ENCODE results near the gene PDE4D. TPM values are rescaled to one million over a fixed set of nuclear protein-coding genes. Genes with fewer than 3 reads are reported as not detected.

PDE4D gene
- total RNA-seq, 1 donor from 2014 or later, result 85.8 TPM

DNA sequence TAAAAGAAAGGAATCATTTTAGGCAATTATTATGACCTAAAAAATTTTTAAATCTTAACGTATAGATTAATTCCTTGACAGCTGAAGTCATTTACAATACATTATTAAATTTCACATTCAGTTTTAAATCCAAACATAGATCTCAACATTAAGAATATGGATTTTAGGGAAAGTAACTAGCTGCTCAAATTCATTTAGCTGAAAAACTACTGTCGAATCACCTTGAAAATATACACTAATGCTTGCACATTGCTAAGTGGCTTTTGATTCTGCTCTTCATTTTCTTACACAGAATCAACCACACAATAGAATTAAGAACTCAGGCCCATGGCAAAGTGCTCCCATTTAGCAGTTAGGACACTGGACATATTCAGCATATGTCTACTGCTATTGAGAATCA, 856.5 kb downstream of the PDE4D start:
- intact Hi-C loops (cut with DNase I), result loop anchor here (10.0 kb wide), 1 partner anchor 138 kb away; no protein-coding TSS in a partner anchor
- Histone ChIP-seq H3K36me3 (no peaks in the 10 kb centered on the region), H3K9me3 (no peaks in the 10 kb centered on the region), H3K27ac (peak overlapping the region; percentile 85), H3K27me3 (no peaks in the 10 kb centered on the region), H3K4me3 (peak overlapping the region; percentile 78), H3K4me1 (peaks cover 17% of the 10 kb centered on the region)
- TF ChIP-seq, protein P1, sequence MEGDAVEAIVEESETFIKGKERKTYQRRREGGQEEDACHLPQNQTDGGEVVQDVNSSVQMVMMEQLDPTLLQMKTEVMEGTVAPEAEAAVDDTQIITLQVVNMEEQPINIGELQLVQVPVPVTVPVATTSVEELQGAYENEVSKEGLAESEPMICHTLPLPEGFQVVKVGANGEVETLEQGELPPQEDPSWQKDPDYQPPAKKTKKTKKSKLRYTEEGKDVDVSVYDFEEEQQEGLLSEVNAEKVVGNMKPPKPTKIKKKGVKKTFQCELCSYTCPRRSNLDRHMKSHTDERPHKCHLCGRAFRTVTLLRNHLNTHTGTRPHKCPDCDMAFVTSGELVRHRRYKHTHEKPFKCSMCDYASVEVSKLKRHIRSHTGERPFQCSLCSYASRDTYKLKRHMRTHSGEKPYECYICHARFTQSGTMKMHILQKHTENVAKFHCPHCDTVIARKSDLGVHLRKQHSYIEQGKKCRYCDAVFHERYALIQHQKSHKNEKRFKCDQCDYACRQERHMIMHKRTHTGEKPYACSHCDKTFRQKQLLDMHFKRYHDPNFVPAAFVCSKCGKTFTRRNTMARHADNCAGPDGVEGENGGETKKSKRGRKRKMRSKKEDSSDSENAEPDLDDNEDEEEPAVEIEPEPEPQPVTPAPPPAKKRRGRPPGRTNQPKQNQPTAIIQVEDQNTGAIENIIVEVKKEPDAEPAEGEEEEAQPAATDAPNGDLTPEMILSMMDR (IDR thresholded peaks at IDR 0.05), result no peak
- ATAC-seq (no peak), DNase-seq (no peak)

DNA sequence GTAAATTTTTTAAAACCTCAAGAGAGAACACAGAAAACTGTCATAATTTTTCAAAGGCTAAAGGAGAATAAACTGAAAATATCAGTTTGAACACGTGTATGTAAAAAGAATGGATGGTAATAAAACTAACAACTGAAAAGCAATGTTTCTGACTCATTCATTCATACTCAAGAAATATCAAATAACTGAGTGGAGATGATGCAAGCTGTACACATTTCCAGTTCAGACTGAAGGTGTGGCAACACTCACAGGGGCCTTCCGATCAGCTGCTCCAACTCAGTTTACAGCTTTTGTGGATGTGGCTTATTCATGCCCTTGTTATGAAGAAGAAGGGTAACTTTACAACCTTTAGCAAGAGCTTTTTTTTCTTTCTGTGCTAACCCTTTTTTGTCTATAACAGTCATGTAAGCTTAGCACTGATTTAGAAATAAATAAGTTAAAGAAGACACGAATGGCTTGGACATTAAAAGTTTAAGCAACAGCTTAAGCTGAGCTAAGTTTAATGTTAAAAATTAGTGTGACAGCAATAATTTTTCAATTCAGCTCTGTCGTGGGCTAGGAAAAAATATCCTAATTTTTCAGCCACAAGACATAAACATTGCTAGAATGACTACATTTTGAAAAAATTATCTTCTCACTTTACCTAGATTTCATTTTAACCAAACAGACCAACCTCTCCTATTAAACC, 857.1 kb downstream of the PDE4D start:
- DNase-seq, result no peak
- intact Hi-C loops (cut with DNase I), result loop anchor here (10.0 kb wide), 1 partner anchor 138 kb away; no protein-coding TSS in a partner anchor
- H3K9me3 ChIP-seq, result no peaks in the 10 kb centered on the region
- H3K27me3 ChIP-seq, result no peaks in the 10 kb centered on the region
- peak; percentile 21 for ATAC-seq
- H3K4me3 ChIP-seq, result peak overlapping the region; percentile 78
- TF ChIP-seq, protein P1 (IDR thresholded peaks at IDR 0.05), result no peak
- peaks cover 13% of the 10 kb centered on the region for H3K4me1 ChIP-seq
- peak overlapping the region; percentile 85 for H3K27ac ChIP-seq
- H3K36me3 ChIP-seq, result no peaks in the 10 kb centered on the region

DNA sequence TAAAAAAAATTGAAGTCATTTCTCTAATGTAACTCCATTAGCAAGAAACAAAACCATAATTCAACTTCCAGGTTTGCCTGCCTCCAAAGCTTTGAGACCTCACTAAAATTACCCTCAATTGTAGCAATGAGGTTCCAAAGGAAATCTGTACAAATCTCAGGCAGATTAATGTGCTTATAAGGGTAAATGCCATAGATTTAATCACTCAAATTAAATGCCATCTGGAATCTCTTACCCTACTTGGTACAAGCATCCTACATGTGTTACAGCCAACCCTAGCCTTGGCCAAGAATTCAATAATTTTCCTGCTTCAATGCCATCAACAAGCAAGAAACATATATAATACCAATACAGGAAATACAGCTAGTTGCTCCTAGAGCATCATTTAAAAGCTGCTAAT, 857.8 kb downstream of the PDE4D start:
- Histone ChIP-seq H3K4me1 (peaks cover 13% of the 10 kb centered on the region), H3K9me3 (no peaks in the 10 kb centered on the region), H3K27me3 (no peaks in the 10 kb centered on the region), H3K36me3 (no peaks in the 10 kb centered on the region), H3K27ac (peak overlapping the region; percentile 19), H3K4me3 (peak overlapping the region; percentile 78)
- intact Hi-C loops (cut with DNase I), result loop anchor here (10.0 kb wide), 1 partner anchor 139 kb away; no protein-coding TSS in a partner anchor
- TF ChIP-seq, protein P1 (IDR thresholded peaks at IDR 0.05), result no peak
- ATAC-seq, result no peak
- no peak for DNase-seq

DNA sequence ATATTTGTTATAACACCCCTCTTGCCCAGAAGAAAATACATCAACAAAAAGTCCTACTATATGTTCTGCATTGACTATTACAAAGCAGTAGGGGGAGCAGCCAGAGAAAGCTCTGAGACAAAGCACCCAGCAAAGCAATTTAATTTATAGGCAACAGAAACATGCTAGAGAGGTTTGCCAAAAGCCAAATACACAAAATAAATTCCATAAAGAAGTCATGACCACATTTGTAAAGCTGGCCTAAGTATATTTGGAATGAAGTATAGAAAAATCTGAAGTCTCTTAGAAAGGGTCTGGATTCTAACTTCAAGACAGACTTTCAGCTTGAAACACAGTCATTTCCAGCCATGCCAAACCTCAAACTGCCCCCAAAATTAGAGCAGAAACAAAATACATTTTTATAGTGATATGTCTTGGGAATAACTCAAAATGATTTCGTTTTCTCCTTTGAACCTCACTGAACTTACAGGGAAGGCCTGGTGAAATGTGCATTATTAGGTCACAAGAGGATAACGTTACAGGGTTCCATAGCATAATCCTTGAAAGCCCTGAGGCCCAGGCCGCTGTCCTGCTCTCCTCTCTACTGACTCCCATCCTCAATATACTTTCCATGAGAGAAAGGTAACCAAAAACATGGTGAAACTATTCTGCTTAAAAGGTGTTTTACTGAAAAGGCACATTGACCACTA, 858.9 kb downstream of the PDE4D start:
- ATAC-seq (no peak), DNase-seq (no peak)
- H3K4me3 ChIP-seq, result peak overlapping the region; percentile 4
- H3K27me3 ChIP-seq, result no peaks in the 10 kb centered on the region
- H3K9me3 ChIP-seq, result no peaks in the 10 kb centered on the region
- H3K4me1 ChIP-seq, result peaks cover 13% of the 10 kb centered on the region
- peak overlapping the region; percentile 19 for H3K27ac ChIP-seq
- intact Hi-C loops (cut with DNase I), result loop anchor here (10.0 kb wide), 1 partner anchor 140 kb away; no protein-coding TSS in a partner anchor
- no peaks in the 10 kb centered on the region for H3K36me3 ChIP-seq
- TF ChIP-seq, protein P1 (IDR thresholded peaks at IDR 0.05), result peak; percentile 59

DNA sequence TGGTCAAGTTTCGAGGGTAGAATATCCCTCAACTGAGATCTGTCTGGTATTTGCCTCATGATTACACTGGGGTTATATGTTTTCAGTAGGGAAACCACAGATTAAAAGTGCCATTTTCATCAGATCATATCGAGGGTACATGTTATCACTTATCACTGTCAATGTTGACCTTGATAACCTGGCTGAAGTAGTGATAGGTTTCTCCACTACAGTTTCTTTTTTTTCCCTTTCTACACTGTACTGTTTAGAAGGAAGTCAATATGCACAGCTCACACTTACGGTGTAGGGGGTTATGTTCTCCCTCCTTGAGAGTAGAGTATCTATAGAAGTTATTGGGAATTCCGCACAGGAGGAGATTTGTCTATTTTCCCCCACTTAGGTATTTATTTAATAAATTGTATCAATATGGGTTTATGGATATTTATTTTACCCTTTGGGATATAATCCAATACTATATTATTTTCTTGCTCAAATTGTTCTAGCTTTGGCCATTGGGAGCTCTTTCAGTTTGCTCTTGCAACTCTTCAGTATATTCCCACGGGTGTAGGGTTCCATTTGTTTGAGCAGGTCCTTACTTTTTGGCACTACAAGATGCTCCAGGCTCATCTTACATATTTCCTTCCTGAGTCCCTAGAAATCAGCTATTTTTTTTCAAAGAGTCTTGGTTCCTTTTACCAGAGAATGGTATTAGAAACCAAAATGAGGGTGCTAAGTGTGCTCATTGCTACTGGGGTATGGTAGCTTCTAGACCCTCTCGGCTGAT, 866.2 kb downstream of the PDE4D start:
- Histone ChIP-seq H3K27me3 (no peaks in the 10 kb centered on the region), H3K4me3 (no peak overlapping the region), H3K27ac (no peak overlapping the region), H3K9me3 (no peaks in the 10 kb centered on the region), H3K36me3 (no peaks in the 10 kb centered on the region), H3K4me1 (no peaks in the 10 kb centered on the region)
- intact Hi-C loops (cut with DNase I), result no loop called here
- DNase-seq (no peak), ATAC-seq (no peak)
- TF ChIP-seq, protein P1 (IDR thresholded peaks at IDR 0.05), result no peak

Measured in upper lobe of right lung (tissue), 1 donor.